HG02885 (cell line): ENCODE data around the gene WDR7.

ENCODE experiments used
- ATAC-seq: cut with Tn5 transposase; IDR thresholded peaks from one replicate; pipeline ENCODE4 v1.9.1; 2021; ENCODE audit warnings: mild to moderate bottlenecking; ENCODE audit not compliant: unreplicated experiment, poor library complexity

Gene WDR7

GRCh38 chr18:56650944-56651770 lies at the start of gene WDR7:
TSS of gene WDR7 (plus strand) at chr18:56651359. CDS start at chr18:56672516, 21,157 bp downstream.
- ATAC-seq, result peak; percentile 97

GRCh38 chr18:56606618-56607017 lies 44.5 kb upstream of the WDR7 start:
- no peak for ATAC-seq

GRCh38 chr18:56615738-56616520 lies 35.2 kb upstream of the WDR7 start:
- ATAC-seq, result no peak

GRCh38 chr18:56627991-56628390 lies 23.2 kb upstream of the WDR7 start:
- no peak for ATAC-seq

GRCh38 chr18:56632070-56633022 lies 18.8 kb upstream of the WDR7 start:
- no peak for ATAC-seq

- no peak for ATAC-seq
These were observed 16.2 kb upstream of the WDR7 start for GRCh38 chr18:56635007-56635406.

GRCh38 chr18:56637176-56637575 lies 14.0 kb upstream of the WDR7 start:
- no peak for ATAC-seq

- ATAC-seq, result peak; percentile 20
These were observed 13.4 kb upstream of the WDR7 start for GRCh38 chr18:56637711-56638231.

- peak; percentile 97 for ATAC-seq
These were observed 12.7 kb upstream of the WDR7 start, which contains the start of gene TXNL1 for GRCh38 chr18:56638232-56639103. TSS of gene TXNL1 (minus strand) at chr18:56638592. CDS start at chr18:56638440, 152 bp downstream.

GRCh38 chr18:56639104-56639381 lies 12.1 kb upstream of the WDR7 start:
- no peak for ATAC-seq

- ATAC-seq, result no peak
These were observed 11.6 kb upstream of the WDR7 start for GRCh38 chr18:56639571-56639970.

- no peak for ATAC-seq
These were observed 9.3 kb upstream of the WDR7 start for GRCh38 chr18:56641714-56642337.

- ATAC-seq, result no peak
These were observed 7.8 kb upstream of the WDR7 start for GRCh38 chr18:56643381-56643780.

- ATAC-seq, result no peak
These were observed 5.6 kb upstream of the WDR7 start for GRCh38 chr18:56645415-56646016.

GRCh38 chr18:56647071-56647470 lies 4.1 kb upstream of the WDR7 start:
- ATAC-seq, result no peak

GRCh38 chr18:56647951-56648893 lies 2.9 kb upstream of the WDR7 start:
- ATAC-seq, result no peak

GRCh38 chr18:56649996-56650395 lies 1.2 kb upstream of the WDR7 start:
- ATAC-seq, result no peak

GRCh38 chr18:56651771-56652092 lies 573 bp downstream of the WDR7 start:
- no peak for ATAC-seq
